GM12878 (cell line): ENCODE data around the gene TMEM82. TPM values are rescaled to one million over a fixed set of nuclear protein-coding genes. Genes with fewer than 3 reads are reported as not detected.

Experiments
- ATAC-seq: fragments of 200-7000 bp; cut with Tn5 transposase; 3 replicates; pipeline ENCODE4 v1.9.1; 2020; ENCODE audit warnings: mild to moderate bottlenecking, moderate library complexity
- BruUV-seq: library from RNA; stranded (reverse); fragments of 400-500 nt; replicated peaks from 2 replicates; lab custom pipeline; 2021; lab: Mats Ljungman, UMichigan
- CTCF ChIA-PET: fragments of 300-600 bp; sonication (Branson Sonifier 250); formaldehyde crosslinking; extraction: SDS; loops from one replicate; lab custom pipeline; 2021; ENCODE audit warnings: inconsistent platforms; lab: Yijun Ruan, JAX
- POLR2A ChIA-PET: fragments of 350-600 bp; formaldehyde crosslinking; extraction: SDS; loops from one replicate; lab custom pipeline; 2021; ENCODE audit warnings: inconsistent platforms; lab: Charles Lee
- RAD21 ChIA-PET: fragments of 300-600 bp; sonication (Branson Sonifier 250); formaldehyde crosslinking; loops from one replicate; lab custom pipeline; 2023; ENCODE audit warnings: antibody characterized with exemption; ENCODE audit not compliant: unreplicated experiment; lab: Charles Lee
- SMC1A ChIA-PET: fragments of 300-600 bp; sonication (Branson Sonifier 250); formaldehyde crosslinking; loops from one replicate; lab custom pipeline; 2023; ENCODE audit not compliant: unreplicated experiment, uncharacterized antibody; lab: Charles Lee
- DNase-seq: peaks from one replicate; pipeline ENCODE4 v3.0.0-alpha.2; 2011; ENCODE audit warnings: low read depth, low spot score
- FAIRE-seq: peaks from 3 replicates; lab custom pipeline; 2011; peaks lifted over from hg19 to GRCh38; lab: Jason Lieb, UNC
- H2AFZ ChIP-seq: 2 replicates; pipeline ENCODE4 v1.6.0; 2011; ENCODE audit warnings: low read depth, low read length, control low read depth; ENCODE audit not compliant: control insufficient read depth
- H3K27ac ChIP-seq: 2 replicates; pipeline ENCODE4 v1.5.1; 2011; ENCODE audit warnings: control low read depth; ENCODE audit not compliant: control insufficient read depth, insufficient read depth
- H3K27me3 ChIP-seq, 2 experiments: replicated peaks in 1 of 2; 2 replicates each; pipeline versions ENCODE4 v1.6.0 to v1.6.1; 2011; ENCODE audit warnings: low read length in 1 of 2; ENCODE audit not compliant: control insufficient read depth in 2 of 2, insufficient read depth in 2 of 2
- H3K36me3 ChIP-seq, 2 experiments: 2 replicates each; pipeline ENCODE4 v1.5.1; 2011; ENCODE audit warnings: low read length in 1 of 2; ENCODE audit not compliant: control insufficient read depth in 2 of 2, insufficient read depth in 2 of 2
- H3K4me1 ChIP-seq: 2 replicates; pipeline ENCODE4 v1.6.1; 2011; ENCODE audit warnings: mild to moderate bottlenecking, low read length, moderate library complexity, mixed read lengths; ENCODE audit not compliant: control insufficient read depth, insufficient read depth
- H3K4me2 ChIP-seq: 2 replicates; pipeline ENCODE4 v1.6.0; 2011; ENCODE audit warnings: control low read depth; ENCODE audit not compliant: control insufficient read depth, insufficient read depth
- H3K4me3 ChIP-seq: fragments of 200-600 bp; sonication (generic); 2 replicates; pipeline ENCODE4 v1.5.1; 2016
- H3K79me2 ChIP-seq: 2 replicates; pipeline ENCODE4 v1.6.0; 2011; ENCODE audit warnings: low read length; ENCODE audit not compliant: control insufficient read depth, insufficient read depth
- H3K9ac ChIP-seq: 2 replicates; pipeline ENCODE4 v1.8.0; 2011; ENCODE audit warnings: low read length, control low read depth, mixed read lengths; ENCODE audit not compliant: control insufficient read depth, insufficient read depth
- H3K9me3 ChIP-seq: replicated peaks from 3 replicates; pipeline ENCODE4 v1.5.1; 2011; ENCODE audit warnings: mild to moderate bottlenecking, low read length; ENCODE audit not compliant: control insufficient read depth, insufficient read depth
- H4K20me1 ChIP-seq: 2 replicates; pipeline ENCODE4 v1.6.0; 2011; ENCODE audit not compliant: control insufficient read depth, insufficient read depth
- CBFB ChIP-seq: IDR thresholded peaks from 2 replicates; pipeline ENCODE4 v1.6.1; 2016; ENCODE audit warnings: antibody characterized with exemption, low read depth
- MYB ChIP-seq: fragments of 150-350 bp; IDR thresholded peaks from 2 replicates; pipeline ENCODE4 v1.6.1; 2014; ENCODE audit warnings: mild to moderate bottlenecking, low read depth, low read length, borderline replicate concordance
- NR2C1 ChIP-seq: fragments of 450-650 bp; IDR thresholded peaks from 2 replicates; pipeline ENCODE4 v1.6.1; 2017; ENCODE audit warnings: antibody characterized with exemption, mild to moderate bottlenecking, moderate library complexity
- POLR2A ChIP-seq: IDR thresholded peaks from 2 replicates; pipeline ENCODE4 v1.6.1; 2011; ENCODE audit warnings: low read depth, mild to moderate bottlenecking, low read length
- POLR2AphosphoS5 ChIP-seq: IDR thresholded peaks from 2 replicates; pipeline ENCODE4 v1.6.1; 2011; ENCODE audit warnings: mild to moderate bottlenecking, low read length, inconsistent platforms
- RAD21 ChIP-seq: IDR thresholded peaks from 2 replicates; pipeline ENCODE4 v1.6.1; 2011; ENCODE audit warnings: mild to moderate bottlenecking, low read depth, low read length, moderate library complexity; ENCODE audit not compliant: insufficient read depth
- RELA ChIP-seq: fragments of 450-650 bp; IDR thresholded peaks from 2 replicates; pipeline ENCODE4 v1.8.0; 2014; ENCODE audit warnings: borderline replicate concordance; ENCODE audit not compliant: partially characterized antibody
- SPI1 ChIP-seq: IDR thresholded peaks from 2 replicates; pipeline ENCODE4 v1.6.1; 2011; ENCODE audit warnings: low read depth, mild to moderate bottlenecking, low read length, moderate library complexity, borderline replicate concordance; ENCODE audit not compliant: insufficient read depth
- ZBTB33 ChIP-seq: fragments of 450-650 bp; IDR thresholded peaks from 2 replicates; pipeline ENCODE4 v1.6.1; 2017; ENCODE audit warnings: mild to moderate bottlenecking
- WGBS: methylation state at CpG from one replicate; pipeline ENCODE4 v1.1.6; 2016; ENCODE audit warnings: low lambda C conversion rate; ENCODE audit not compliant: insufficient replicate concordance, insufficient coverage; ENCODE audit errors: missing lambda C conversion rate; 5-methylcytosine and 5-hydroxymethylcytosine counted together
- in situ Hi-C: fragments of 300-500 bp; cut with MboI; formaldehyde crosslinking; loops from 9 replicates; pipeline ENCODE4 v1.14.3; 2018; ENCODE audit warnings: mixed read lengths
- intact Hi-C: fragments of 100-400 bp; cut with micrococcal nuclease; formaldehyde crosslinking; loops from one replicate; pipeline ENCODE4 v1.14.2; 2022; ENCODE audit not compliant: unreplicated experiment
- polyA plus RNA-seq, 11 experiments: library from polyadenylated mRNA; depleted of rRNA in 4 of 11; unstranded in 6 of 11; stranded (reverse) in 5 of 11; fragments of >200 nt; fragmentation: Nextera tagmentation in 4 of 11; fragmentation: Illumina TruSeq in 1 of 11; extraction: Ambion mirVana in 4 of 11; extraction: Trizol in 1 of 11; gene quantifications; 1 replicate in 1 of 11; 2 replicates in 10 of 11; pipeline versions ENCODE4 v1.2.1 to v1.2.3, GENCODE V29; 2011 to 2016; ENCODE audit warnings: inconsistent platforms in 2 of 11, missing spikeins in 2 of 11, low read depth in 1 of 11
- total RNA-seq, 4 experiments: library from RNA; depleted of rRNA in 3 of 4; stranded (reverse); fragments of >200 nt in 3 of 4; fragmentation: Illumina TruSeq in 1 of 4; extraction: Trizol in 1 of 4; gene quantifications; 2 replicates each; pipeline versions ENCODE4 v1.2.1 to v1.2.3, GENCODE V29; 2013 to 2021
- TF ChIP-seq, protein P1 (sequence below): fragments of 150-350 bp; IDR thresholded peaks from 2 replicates; pipeline ENCODE4 v1.6.1; 2016; ENCODE audit warnings: low read depth, low read length

The TMEM82 gene
- total and polyA plus RNA-seq, 10 of the 15 experiments (the other 5 are each of a cell fraction or from before 2014, with no cell fraction given) = not detected

DNA sequence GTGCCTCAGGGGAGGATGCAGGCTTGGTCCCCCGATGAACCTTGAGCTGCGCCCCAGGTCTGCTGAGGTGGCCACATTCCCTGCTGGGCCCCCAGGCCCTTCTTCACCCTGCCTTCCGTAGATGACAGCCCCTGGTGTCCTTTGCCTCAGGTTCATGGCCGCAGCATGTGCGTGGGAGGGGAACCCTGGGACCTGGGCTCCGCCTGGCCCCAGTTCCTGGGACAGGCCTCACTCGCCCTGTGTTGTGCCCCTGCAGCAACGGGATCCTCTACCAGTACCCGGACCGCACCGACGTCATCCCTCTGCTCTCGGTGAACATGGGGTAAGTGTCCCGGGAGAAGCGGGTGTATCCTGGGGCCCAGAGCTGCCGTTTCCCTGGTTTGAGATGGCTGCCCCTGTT lies 11.4 kb upstream of the TMEM82 start:
- ChIA-PET CTCF (no interaction called here), POLR2A (no interaction called here), SMC1A (no interaction called here), RAD21 (no interaction called here)
- Histone ChIP-seq H4K20me1 (no peaks in the 10 kb centered on the region), H3K9ac (no peak overlapping the region), H3K79me2 (no peaks in the 10 kb centered on the region), H3K4me2 (no peak overlapping the region), H3K4me3 (no peak overlapping the region), H3K4me1 (no peaks in the 10 kb centered on the region), H2AFZ (no peak overlapping the region), H3K27me3 (no peaks in the 10 kb centered on the region), H3K9me3 (no peaks in the 10 kb centered on the region), H3K36me3 (peaks cover 13 to 27% of the 10 kb centered on the region in 2 experiments), H3K27ac (no peak overlapping the region)
- ATAC-seq (no peak), FAIRE-seq (no peak), DNase-seq (no peak)
- BruUV-seq = no TSS peak
- intact Hi-C loops = loop anchor here (5.0 kb wide), 1 partner anchor 299 kb away; no protein-coding TSS in a partner anchor
- in situ Hi-C loops = no loop called here
- WGBS = 86% methylated on average over 16 of the region's 16 CpGs
- no peak for TF ChIP-seq POLR2AphosphoS5
- 0 out of 2 replicates have a peak, but pooled peaks have one; percentile 40 for TF ChIP-seq POLR2A

- no TSS peak for BruUV-seq
- Histone ChIP-seq H3K4me1 (no peaks in the 10 kb centered on the region), H4K20me1 (no peaks in the 10 kb centered on the region), H3K4me3 (no peak overlapping the region), H3K9me3 (no peaks in the 10 kb centered on the region), H3K27me3 (no peaks in the 10 kb centered on the region), H3K9ac (no peak overlapping the region), H3K27ac (no peak overlapping the region), H3K79me2 (no peaks in the 10 kb centered on the region), H2AFZ (no peak overlapping the region), H3K36me3 (peaks cover 11 to 26% of the 10 kb centered on the region in 2 experiments), H3K4me2 (no peak overlapping the region)
- ChIA-PET RAD21 (interaction anchor here (0.6 kb wide), 1 partner anchor 160 kb away, joined by 3 read pairs; no protein-coding TSS in a partner anchor), CTCF (interaction anchor here (0.6 to 1.0 kb wide), 2 partner anchors 9 to 50 kb away, joined by 3 to 4 read pairs; no protein-coding TSS in a partner anchor), SMC1A (no interaction called here), POLR2A (interaction anchor here (0.6 kb wide), 1 partner anchor 51 kb away, joined by 4 read pairs; no protein-coding TSS in a partner anchor)
- WGBS = 96% methylated on average over 38 of the region's 39 CpGs
- in situ Hi-C loops (no loop called here), intact Hi-C loops (loop anchor here (5.0 kb wide), 1 partner anchor 300 kb away; no protein-coding TSS in a partner anchor)
- ATAC-seq (no peak), FAIRE-seq (no peak), DNase-seq (no peak)
- TF ChIP-seq CBFB (no peak), RAD21 (no peak), NR2C1 (no peak), SPI1 (no peak), MYB (no peak), ZBTB33 (no peak), RELA (no peak)
- TF ChIP-seq, protein P1, sequence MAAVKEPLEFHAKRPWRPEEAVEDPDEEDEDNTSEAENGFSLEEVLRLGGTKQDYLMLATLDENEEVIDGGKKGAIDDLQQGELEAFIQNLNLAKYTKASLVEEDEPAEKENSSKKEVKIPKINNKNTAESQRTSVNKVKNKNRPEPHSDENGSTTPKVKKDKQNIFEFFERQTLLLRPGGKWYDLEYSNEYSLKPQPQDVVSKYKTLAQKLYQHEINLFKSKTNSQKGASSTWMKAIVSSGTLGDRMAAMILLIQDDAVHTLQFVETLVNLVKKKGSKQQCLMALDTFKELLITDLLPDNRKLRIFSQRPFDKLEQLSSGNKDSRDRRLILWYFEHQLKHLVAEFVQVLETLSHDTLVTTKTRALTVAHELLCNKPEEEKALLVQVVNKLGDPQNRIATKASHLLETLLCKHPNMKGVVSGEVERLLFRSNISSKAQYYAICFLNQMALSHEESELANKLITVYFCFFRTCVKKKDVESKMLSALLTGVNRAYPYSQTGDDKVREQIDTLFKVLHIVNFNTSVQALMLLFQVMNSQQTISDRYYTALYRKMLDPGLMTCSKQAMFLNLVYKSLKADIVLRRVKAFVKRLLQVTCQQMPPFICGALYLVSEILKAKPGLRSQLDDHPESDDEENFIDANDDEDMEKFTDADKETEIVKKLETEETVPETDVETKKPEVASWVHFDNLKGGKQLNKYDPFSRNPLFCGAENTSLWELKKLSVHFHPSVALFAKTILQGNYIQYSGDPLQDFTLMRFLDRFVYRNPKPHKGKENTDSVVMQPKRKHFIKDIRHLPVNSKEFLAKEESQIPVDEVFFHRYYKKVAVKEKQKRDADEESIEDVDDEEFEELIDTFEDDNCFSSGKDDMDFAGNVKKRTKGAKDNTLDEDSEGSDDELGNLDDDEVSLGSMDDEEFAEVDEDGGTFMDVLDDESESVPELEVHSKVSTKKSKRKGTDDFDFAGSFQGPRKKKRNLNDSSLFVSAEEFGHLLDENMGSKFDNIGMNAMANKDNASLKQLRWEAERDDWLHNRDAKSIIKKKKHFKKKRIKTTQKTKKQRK = no peak
These were observed 10.3 kb upstream of the TMEM82 start for GRCh38 chr1:15731735-15732685.
